ENCODE data around the gene INPP1. TPM values are rescaled to one million over a fixed set of nuclear protein-coding genes. Genes with fewer than 3 reads are reported as not detected.

Gene INPP1
- total and polyA plus RNA-seq, 2 of the 8 experiments (the other 6 are each of a cell fraction or from before 2014, with no cell fraction given): 0.88 to 3.0 TPM

DNA sequence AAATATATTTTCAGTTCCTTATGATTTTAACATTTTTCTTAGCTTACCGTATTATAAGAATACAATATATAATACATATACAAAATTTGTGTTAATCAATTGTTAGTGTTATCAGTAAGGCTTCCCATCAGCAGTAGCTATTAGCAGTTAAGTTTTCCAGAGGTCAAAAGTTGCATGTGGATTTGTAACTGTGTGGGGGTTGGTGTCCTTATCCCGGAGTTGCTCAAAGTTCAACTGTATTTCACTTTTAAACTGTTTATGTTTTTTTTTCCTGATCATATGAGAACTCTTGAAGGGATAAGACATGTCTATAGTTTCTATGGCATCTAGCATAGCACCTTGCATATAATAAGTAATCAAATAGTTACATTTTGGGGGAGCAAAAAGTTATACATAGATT is 52.9 kb downstream of the INPP1 start (continued):
- TF ChIP-seq, protein P1, sequence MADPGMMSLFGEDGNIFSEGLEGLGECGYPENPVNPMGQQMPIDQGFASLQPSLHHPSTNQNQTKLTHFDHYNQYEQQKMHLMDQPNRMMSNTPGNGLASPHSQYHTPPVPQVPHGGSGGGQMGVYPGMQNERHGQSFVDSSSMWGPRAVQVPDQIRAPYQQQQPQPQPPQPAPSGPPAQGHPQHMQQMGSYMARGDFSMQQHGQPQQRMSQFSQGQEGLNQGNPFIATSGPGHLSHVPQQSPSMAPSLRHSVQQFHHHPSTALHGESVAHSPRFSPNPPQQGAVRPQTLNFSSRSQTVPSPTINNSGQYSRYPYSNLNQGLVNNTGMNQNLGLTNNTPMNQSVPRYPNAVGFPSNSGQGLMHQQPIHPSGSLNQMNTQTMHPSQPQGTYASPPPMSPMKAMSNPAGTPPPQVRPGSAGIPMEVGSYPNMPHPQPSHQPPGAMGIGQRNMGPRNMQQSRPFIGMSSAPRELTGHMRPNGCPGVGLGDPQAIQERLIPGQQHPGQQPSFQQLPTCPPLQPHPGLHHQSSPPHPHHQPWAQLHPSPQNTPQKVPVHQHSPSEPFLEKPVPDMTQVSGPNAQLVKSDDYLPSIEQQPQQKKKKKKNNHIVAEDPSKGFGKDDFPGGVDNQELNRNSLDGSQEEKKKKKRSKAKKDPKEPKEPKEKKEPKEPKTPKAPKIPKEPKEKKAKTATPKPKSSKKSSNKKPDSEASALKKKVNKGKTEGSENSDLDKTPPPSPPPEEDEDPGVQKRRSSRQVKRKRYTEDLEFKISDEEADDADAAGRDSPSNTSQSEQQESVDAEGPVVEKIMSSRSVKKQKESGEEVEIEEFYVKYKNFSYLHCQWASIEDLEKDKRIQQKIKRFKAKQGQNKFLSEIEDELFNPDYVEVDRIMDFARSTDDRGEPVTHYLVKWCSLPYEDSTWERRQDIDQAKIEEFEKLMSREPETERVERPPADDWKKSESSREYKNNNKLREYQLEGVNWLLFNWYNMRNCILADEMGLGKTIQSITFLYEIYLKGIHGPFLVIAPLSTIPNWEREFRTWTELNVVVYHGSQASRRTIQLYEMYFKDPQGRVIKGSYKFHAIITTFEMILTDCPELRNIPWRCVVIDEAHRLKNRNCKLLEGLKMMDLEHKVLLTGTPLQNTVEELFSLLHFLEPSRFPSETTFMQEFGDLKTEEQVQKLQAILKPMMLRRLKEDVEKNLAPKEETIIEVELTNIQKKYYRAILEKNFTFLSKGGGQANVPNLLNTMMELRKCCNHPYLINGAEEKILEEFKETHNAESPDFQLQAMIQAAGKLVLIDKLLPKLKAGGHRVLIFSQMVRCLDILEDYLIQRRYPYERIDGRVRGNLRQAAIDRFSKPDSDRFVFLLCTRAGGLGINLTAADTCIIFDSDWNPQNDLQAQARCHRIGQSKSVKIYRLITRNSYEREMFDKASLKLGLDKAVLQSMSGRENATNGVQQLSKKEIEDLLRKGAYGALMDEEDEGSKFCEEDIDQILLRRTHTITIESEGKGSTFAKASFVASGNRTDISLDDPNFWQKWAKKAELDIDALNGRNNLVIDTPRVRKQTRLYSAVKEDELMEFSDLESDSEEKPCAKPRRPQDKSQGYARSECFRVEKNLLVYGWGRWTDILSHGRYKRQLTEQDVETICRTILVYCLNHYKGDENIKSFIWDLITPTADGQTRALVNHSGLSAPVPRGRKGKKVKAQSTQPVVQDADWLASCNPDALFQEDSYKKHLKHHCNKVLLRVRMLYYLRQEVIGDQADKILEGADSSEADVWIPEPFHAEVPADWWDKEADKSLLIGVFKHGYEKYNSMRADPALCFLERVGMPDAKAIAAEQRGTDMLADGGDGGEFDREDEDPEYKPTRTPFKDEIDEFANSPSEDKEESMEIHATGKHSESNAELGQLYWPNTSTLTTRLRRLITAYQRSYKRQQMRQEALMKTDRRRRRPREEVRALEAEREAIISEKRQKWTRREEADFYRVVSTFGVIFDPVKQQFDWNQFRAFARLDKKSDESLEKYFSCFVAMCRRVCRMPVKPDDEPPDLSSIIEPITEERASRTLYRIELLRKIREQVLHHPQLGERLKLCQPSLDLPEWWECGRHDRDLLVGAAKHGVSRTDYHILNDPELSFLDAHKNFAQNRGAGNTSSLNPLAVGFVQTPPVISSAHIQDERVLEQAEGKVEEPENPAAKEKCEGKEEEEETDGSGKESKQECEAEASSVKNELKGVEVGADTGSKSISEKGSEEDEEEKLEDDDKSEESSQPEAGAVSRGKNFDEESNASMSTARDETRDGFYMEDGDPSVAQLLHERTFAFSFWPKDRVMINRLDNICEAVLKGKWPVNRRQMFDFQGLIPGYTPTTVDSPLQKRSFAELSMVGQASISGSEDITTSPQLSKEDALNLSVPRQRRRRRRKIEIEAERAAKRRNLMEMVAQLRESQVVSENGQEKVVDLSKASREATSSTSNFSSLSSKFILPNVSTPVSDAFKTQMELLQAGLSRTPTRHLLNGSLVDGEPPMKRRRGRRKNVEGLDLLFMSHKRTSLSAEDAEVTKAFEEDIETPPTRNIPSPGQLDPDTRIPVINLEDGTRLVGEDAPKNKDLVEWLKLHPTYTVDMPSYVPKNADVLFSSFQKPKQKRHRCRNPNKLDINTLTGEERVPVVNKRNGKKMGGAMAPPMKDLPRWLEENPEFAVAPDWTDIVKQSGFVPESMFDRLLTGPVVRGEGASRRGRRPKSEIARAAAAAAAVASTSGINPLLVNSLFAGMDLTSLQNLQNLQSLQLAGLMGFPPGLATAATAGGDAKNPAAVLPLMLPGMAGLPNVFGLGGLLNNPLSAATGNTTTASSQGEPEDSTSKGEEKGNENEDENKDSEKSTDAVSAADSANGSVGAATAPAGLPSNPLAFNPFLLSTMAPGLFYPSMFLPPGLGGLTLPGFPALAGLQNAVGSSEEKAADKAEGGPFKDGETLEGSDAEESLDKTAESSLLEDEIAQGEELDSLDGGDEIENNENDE (IDR thresholded peaks at IDR 0.05; ENCODE audit: insufficient replicate concordance, low read length): no peak
- TF ChIP-seq EP300 (IDR thresholded peaks at IDR 0.05; ENCODE audit: borderline replicate concordance in 1 of 2, low read depth in 2 of 2, low read length in 2 of 2): no peak

All from H1 (cell line).